HG03060 (cell line): ENCODE results near the gene CFAP46.

Source experiments
- ATAC-seq: cut with Tn5 transposase; IDR thresholded peaks from one replicate; pipeline ENCODE4 v1.9.1; 2021; ENCODE audit warnings: low read depth, moderate number of reproducible peaks; ENCODE audit not compliant: unreplicated experiment

The CFAP46 gene

DNA sequence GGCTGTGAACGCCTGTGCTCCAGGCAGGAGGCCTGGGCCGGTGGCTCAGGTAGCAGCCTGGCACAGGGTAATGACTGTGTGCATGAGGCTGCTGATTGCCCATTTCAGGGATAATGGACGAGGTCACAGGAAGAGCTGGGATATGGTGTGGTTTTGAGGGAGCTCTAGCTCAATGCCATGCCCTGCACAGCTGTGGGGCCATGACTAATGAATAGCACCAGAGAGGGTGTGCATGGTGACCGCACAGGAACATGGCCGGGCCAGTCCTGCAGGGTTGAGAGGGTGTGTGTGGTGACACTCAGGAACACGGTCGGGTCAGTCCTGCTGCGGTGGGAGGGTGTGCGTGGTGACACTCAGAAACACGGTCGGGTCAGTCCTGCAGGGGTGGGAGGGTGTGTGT is 178.3 kb downstream of the CFAP46 start:
- ATAC-seq: no peak

DNA sequence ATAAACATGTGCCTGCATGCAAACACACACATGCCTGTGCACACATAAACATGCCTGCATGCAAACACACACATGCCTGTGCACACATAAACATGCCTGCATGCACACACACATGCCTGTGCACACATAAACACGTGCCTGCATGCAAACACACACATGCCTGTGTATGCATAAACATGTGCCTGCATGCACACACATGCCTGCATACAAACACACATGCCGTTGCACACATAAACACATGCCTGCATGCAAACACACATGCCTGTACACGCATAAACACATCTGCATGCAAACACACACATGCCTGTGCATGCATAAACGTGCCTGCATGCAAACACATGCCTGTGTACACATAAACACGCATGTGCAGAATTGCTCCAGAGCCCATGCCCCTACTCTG is 178.8 kb downstream of the CFAP46 start:
- ATAC-seq: no peak

DNA sequence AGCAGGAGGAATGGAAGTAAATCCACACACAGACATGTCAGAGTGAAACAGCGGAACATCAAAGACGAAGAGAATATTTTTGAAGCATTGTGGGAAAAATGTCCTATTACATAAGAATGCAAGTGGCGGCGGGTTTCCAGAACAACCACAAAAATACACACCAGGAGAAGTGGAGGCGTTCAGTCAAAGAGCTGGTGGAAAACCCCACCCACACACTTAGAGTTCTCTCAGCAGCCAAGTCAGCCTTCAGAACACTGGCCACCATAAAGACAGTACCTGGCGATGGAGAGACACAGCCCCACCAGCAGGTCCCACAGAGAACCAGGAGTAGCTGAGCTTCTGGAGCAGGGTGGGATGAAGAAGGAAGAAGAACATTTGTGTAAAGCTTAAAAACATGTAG is 180.1 kb downstream of the CFAP46 start:
- ATAC-seq: no peak

DNA sequence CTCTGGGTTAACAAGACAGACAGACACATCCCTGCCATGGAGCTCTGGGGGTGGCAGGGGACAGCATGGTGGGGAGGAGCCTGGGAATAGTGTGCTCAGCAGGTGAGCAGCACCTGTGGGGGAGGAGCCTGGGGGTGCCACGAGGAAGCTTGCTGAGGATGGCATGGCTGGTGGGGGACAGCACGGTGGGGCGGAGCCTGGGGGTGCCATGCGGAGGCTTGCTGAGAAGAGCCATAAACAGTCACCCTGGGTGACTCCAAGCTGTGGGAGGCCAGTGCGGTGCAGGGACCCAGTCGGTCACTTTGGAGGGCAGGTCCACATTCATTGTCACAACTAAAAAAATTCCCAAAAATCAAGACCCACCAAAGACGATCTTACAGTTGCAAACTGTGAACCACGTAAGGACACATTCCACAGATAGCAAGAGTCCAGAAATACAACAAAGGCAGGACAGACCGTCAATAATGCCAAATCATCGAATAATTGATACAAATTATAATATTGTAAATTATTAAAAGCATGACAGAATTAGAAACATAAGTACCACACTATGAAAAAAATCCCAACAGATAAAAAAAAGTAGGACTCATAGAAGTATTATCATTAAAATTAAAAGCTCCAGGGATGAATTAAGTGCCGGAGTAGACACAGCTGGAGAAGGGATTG is 180.8 kb downstream of the CFAP46 start:
- ATAC-seq: no peak

DNA sequence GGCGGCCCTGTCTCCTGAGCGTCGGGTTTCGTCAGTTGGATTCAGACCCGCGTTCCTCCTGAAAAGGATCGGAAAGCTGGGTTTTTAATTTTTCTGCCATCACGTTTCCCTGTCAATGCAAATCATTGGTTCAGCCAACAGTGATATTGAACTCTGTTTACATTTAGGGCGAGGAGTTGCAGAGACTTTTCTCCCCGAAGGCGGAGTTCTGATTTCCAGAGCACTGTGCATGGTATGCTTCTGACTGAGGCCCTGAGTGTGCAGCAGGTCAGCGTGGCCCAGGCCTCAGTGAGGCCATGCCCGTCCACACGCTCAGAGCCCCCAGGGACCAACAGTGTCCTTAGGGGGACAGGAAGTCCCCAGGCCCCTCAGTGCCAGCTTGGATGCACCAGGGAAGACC is 183.5 kb downstream of the CFAP46 start:
- no peak for ATAC-seq
